Stimulated activated CD8-positive, alpha-beta memory T cell treated with anti-CD3 and anti-CD28 coated beads, Interleukin-15, amount 100 ng/mL, for 4 hours (primary cell): ENCODE measurements around the gene CNTFR.
"Not testable (repeated sequence)": the region's sequence is repeated elsewhere in the genome, so short reads cannot be mapped to it uniquely, and the experiment has no call there.

Experiments
- DNase-seq, 2 donors: peaks; one replicate each; pipeline ENCODE4 v3.0.0-alpha.2; 2020; ENCODE audit warnings: low read depth in 2 of 2

Gene CNTFR

GRCh38 chr9:34589636-34590380 is at the start of gene CNTFR:
Gene CNTFR (minus strand): TSS chr9:34589724. CDS start chr9:34568981, 20,743 bp downstream.
- DNase-seq = no peak

- not testable (repeated sequence) for DNase-seq
Observed at GRCh38 chr9:34639322-34639721, 49.8 kb upstream of the CNTFR start.

- no peak for DNase-seq
Observed at GRCh38 chr9:34638138-34638445, 48.6 kb upstream of the CNTFR start.

GRCh38 chr9:34637356-34638137 is 48.0 kb upstream of the CNTFR start, which contains the start of gene SIGMAR1:
Gene SIGMAR1 (minus strand): TSS chr9:34637787. CDS start chr9:34637697, 90 bp downstream.
- DNase-seq = peak; percentile 88 to 89

- DNase-seq = peak in 1 of 2 donors; percentile 26
Observed at GRCh38 chr9:34636791-34637355, 47.3 kb upstream of the CNTFR start.

- DNase-seq = no peak
Observed at GRCh38 chr9:34635556-34635955, 46.0 kb upstream of the CNTFR start.

- no peak for DNase-seq
Observed at GRCh38 chr9:34634551-34635248, 45.2 kb upstream of the CNTFR start.

GRCh38 chr9:34633851-34634550 is 44.5 kb upstream of the CNTFR start:
- DNase-seq = peak in 1 of 2 donors; percentile 34

- no peak for DNase-seq
Observed at GRCh38 chr9:34633166-34633565, 43.6 kb upstream of the CNTFR start.

- no peak for DNase-seq
Observed at GRCh38 chr9:34630402-34631154, 41.1 kb upstream of the CNTFR start.

- no peak for DNase-seq
Observed at GRCh38 chr9:34629491-34629808, 39.9 kb upstream of the CNTFR start.

GRCh38 chr9:34628656-34629490 is 39.3 kb upstream of the CNTFR start, which contains the start of gene ARID3C:
Gene ARID3C (minus strand): TSS chr9:34629066. CDS start chr9:34628014, 1,052 bp downstream.
- DNase-seq = no peak

GRCh38 chr9:34627716-34628655 is 38.5 kb upstream of the CNTFR start:
- DNase-seq = no peak

GRCh38 chr9:34625186-34625486 is 35.6 kb upstream of the CNTFR start:
- DNase-seq = no peak

GRCh38 chr9:34624475-34625185 is 35.1 kb upstream of the CNTFR start:
- no peak for DNase-seq

- DNase-seq = no peak
Observed at GRCh38 chr9:34623374-34624235, 34.1 kb upstream of the CNTFR start.
